ENCODE measurements around the gene NBEA.
"Not testable (repeated sequence)": the region's sequence is repeated elsewhere in the genome, so short reads cannot be mapped to it uniquely, and the experiment has no call there.

Gene NBEA

DNA sequence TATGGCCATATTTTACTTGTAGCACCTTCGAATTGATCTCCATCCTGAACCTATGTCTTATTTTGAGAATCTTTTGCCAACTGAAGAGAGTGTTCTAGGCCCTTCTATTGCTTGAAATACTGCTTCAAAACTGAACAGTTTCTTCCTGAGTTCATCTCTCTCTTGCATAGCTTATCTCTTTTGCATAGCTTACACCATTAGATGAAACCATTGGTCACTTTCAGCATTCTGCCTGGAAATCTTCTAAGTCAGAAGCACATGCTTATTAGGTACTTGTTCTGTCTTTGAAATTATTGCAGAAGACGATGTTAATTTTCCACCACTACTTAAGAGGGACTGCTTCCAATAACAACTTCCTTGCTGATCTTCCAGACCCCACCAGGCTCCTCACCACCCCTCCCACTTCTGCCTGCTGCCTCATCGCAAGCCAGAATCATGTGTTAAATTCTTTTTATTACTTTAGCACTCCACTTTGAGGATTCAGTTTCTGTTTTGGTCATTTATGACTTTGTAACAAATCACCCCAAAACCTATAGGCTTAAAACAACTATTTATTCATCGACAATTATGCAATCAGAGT lies 656.8 kb downstream of the NBEA start:
- DNase-seq, result no peak

GRCh38 chr13:35599384-35599783 lies 657.3 kb downstream of the NBEA start:
- peak; percentile 22 for DNase-seq

DNA sequence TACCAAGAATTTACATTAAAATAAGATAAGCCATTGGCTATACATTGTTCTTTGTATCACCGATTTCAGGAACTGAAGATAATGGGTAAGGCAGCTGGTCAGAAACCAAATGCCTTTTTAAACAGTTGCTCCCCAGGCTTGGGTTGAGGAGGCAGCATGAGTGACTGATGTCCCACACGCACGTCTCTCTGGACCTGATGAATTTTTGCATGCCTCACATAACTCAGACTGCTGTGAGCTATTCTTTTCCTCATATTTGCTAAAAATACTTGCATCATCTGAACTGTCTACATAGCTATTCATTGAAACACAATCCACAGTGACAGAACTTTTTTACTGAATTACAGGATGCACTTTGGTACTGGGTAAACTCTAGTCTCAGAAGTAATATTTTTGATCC lies 658.1 kb downstream of the NBEA start:
- peak; percentile 86 for DNase-seq

DNA sequence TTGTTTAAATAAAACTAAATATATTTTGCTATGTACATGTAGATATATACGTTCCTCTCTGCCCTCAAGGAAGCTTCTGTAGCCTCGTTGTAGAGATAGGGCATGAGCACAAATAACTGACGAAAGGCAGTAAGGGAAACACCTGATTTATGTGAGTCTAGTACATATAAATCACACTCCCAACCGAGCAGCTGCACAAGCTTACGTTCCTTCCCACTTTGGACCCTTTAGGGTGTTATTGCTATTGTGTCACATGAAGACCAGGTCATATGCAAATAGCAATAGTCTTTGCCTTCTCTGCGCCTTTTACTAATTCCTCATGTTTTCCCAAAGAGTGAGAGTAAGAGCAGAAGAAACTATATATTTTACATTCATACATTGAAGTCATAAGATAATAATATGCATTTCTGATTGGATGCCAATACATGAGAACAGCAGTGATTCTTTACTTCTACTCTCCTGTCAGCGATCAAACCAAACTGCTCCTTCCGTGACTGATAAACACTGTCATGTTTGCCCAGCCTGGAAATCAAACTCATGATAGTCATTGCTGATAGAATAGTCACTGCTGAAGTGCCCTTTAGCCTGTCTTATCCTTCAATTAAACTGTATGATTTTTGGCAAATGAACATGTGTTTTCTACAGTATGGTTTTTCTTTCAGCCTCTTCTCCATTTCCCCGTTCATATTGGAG lies 661.7 kb downstream of the NBEA start:
- no peak for DNase-seq

DNA sequence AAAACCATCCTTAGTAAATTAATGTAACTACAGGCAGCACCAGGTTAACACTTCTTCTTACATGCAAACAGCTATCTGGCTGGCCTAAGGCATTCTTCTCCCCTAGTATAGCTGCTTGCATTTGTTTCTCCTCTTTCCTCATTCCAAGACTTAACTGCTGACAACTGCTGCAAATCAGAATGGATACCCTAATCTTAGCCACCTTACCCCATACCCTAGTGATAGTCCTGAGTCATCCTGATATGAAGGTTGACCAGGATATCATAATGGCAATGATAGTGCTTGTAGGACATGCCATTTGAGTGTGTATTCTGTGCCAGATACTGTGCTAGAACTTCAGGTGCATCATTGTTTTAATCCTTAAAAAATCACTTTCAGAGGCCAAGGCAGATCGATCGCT lies 672.6 kb downstream of the NBEA start:
- DNase-seq, result no peak

DNA sequence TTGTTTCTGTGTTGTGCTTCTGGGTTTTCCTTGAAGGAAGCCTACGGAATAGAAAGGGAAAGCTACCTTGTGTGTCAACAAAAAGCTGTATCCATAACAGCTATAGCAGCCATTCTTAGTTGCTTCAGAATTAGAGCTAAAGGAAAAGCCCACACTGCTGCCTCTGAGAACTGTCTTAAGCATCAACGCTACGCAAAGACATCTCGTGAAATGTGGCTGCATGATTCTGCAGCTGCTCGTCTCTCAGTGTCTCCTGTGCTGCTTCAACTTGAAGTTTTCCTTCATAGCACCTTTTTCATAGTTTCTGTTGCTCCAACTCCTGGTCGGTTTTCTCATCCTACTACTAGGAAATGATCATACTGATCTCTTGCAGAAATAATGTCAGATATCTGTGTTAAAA lies 675.4 kb downstream of the NBEA start:
- DNase-seq, result no peak

DNA sequence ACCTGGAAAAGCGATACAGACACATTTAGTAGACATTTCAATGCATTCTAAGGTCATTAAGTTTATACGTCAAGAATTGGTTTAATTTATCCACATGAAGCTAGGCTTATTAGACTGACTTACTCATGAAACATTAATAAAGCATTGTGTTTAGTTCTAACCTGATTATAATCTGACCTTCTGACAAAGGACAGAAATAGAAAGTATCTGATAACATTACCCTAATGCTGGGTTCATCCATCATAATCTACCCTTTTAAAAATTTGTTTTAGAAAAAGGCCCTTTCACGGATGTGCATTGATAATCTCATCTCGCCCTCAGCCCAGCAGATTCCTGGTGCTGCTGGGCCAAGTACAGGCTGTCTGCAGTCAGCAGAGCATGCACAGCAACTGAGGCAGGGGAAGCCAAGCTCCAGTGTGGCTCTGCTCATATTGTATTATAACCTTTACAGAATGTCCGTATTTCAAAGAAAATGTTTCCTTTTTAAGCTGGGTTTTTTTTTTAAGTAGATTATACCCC lies 676.6 kb downstream of the NBEA start:
- DNase-seq, result no peak

GRCh38 chr13:35621989-35622388 lies 679.9 kb downstream of the NBEA start:
- DNase-seq, result peak; percentile 27

DNA sequence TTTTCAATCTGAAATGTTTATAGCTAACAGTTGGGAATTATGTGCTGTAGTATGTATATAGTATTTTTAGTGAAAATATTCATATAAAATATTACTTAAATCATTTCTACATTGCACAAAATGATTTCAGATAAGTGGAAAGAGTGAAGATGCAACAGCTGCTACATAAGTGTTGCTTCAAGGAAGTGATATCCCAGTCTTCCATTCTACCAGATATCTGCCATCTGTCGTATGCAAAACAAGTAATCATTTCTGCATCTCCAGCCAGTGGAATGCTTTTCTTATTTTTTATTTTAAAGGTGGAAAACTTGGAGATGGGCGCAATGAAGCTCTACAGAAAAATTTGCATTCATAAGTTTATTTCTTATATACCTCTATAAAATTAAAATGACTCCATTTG lies 687.0 kb downstream of the NBEA start:
- DNase-seq, result no peak

DNA sequence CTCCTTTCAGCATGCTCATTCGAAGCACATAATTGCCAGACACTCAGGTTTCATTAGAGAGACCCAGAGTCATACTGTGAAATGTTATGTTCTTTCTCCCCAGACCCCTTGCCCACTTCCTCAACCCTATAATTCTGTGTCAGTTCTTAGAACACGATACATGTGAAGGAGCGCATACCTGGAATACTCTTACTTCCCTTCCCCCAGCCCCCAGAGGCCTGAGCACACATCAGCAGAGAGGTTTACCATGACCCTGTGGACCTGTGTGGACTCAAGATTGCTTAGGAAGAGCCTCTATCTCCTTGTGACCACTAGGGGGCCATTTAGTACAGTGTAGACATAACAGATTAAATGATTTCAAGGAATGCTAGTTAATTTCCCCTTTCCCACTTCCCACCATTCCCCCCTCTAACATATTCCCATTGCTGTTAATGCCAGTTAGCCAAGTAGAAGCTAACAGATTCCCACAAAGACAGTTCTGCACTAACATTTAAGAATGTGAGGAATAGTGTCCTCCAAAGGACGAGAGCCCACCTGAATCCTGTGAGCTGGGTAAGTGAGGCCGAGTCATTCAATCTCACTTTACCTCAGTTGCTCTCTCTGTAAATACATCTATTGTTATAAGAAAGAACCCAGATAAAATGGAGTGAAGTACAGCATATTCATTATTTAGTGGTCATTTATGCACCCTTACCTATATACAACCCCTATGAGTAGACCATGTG lies 688.6 kb downstream of the NBEA start:
- DNase-seq, result peak; percentile 71

DNA sequence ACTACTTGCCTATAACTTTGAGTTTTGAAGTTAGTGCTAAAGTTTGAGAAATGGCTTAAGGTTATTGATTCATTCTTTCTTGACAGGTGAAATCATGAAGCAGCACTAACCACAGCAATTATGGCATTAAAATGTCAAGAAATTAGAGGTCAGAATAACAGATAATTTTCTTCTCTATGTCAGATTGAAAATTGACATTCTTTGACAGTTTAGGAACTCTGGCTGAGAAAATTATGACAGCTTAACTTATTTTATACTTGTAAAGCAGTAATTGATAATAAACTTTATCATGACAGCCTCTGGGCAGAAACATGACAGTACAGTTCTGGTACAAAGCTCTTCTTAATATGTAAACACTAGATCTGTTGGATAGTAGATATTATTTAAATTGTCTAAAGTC lies 689.6 kb downstream of the NBEA start:
- no peak for DNase-seq

DNA sequence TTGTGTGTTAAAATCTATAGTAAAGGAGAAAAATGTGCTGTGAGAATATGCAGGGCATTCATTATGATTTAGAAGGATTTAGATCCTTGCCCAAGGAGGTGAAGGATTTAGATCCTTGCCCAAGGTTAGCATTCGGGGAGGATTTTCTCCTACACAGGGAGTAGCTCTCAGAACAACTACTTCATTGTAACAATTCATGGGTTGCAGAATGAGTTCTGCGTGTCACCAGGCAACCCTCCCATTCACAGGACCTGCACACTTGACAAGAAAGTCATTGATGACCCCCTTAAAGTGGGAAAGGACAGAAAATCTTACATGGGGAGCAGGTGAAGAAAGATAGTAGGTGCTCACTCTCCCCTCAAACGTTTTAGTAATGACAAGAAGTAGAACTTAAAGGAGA lies 701.6 kb downstream of the NBEA start:
- no peak for DNase-seq

- DNase-seq, result no peak
These were observed 704.1 kb downstream of the NBEA start for GRCh38 chr13:35646056-35646774.

DNA sequence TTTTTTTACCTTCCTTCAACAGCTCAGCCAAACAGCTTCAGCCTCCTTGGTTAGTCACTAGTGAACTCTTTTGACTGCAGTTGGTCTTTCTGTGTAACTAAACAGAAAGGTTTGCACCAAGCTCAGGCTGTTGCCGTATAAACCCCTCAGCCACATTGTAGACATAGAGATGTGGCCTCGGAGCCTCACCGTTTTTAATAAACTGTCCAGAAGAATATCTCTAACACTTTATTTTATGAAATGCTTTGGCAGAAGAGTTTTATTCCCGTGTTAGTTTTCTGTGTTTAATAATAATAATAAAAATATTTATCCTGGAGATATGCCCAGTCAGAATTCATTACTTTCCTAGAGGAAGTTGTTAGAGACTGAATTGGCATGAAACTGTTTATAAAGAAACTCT lies 706.1 kb downstream of the NBEA start:
- DNase-seq, result peak; percentile 23

DNA sequence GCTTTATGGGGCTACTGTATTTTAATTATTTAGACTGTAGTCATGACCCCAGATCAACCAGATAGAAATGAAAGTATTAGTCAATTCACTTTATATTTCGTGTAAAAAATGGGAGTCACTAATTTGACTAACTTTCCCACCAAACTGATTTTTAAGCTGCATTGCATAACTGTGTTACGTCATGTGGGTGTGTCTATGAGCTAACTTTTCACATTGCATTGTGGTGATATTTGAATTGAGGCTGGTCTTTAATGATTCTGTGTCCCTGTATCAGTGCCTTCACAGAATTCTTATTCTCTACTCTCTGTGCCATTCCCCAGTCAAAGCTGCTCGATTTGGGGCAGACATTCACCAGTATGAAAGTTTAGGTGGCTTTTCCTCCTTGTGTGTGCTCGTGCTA lies 707.1 kb downstream of the NBEA start:
- DNase-seq, result no peak

GRCh38 chr13:35659796-35660195 lies 717.7 kb downstream of the NBEA start:
- no peak for DNase-seq

GRCh38 chr13:35664747-35665146 lies 722.7 kb downstream of the NBEA start:
- no peak for DNase-seq

DNA sequence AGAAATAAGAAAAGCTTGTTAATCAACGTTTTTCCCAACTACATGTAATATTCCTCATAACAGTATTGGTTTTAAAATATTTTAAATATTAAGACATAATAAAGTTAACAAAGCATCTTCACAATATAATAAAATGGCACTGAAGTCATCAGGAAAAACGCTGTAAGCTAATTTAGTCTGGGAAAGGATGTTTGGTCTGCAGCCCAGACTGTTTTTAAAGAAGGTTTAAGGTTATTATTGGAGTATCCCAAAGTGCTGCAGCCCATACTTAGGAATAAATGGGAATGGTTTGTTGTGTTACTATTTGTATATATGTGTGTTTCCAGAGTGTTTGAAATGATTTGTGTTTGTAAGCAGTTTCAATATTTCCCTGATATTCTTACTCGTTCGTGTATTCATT lies 727.3 kb downstream of the NBEA start:
- DNase-seq, result no peak

- DNase-seq, result peak; percentile 65
These were observed 730.5 kb downstream of the NBEA start for GRCh38 chr13:35672611-35673010.

- no peak for DNase-seq
These were observed 733.6 kb downstream of the NBEA start for GRCh38 chr13:35675651-35676050.

- DNase-seq, result not testable (repeated sequence)
These were observed 735.8 kb downstream of the NBEA start for GRCh38 chr13:35677863-35678262.

GRCh38 chr13:35681685-35682084 lies 739.6 kb downstream of the NBEA start:
- DNase-seq, result no peak

DNA sequence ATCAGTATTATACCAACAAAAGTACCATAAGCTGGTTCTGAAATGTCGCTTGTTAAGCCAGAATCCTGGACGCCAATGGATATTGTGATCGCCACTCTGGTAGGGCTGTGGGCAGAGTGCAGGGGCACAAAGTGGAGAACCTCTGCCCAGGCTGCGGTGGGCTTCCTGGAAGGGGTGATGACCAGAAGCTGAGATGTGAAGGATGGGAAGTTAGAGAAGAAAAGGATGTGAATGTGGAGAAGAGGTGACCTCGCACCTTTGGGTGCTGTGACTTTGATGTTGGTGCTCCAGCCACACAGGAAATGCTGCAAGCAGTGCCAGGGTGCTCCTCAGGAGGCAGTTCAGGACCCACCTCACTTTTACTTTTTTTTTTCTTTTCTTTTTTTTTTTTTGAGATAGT lies 742.4 kb downstream of the NBEA start:
- DNase-seq, result no peak

All from fibroblast of skin of back (primary cell).